H1 (cell line): ENCODE results near the gene DHX38. TPM values are rescaled to one million over a fixed set of nuclear protein-coding genes. Genes with fewer than 3 reads are reported as not detected.

Experiments used
- CTCF ChIA-PET: fragments of 300-600 bp; sonication (Branson Sonifier 250); formaldehyde crosslinking; loops from one replicate; lab custom pipeline; 2021; ENCODE audit not compliant: partially characterized antibody; lab: Charles Lee
- POLR2A ChIA-PET: fragments of 300-600 bp; sonication (Branson Sonifier 250); formaldehyde crosslinking; loops from one replicate; lab custom pipeline; 2021; ENCODE audit warnings: inconsistent platforms; ENCODE audit not compliant: partially characterized antibody; lab: Charles Lee
- DNase-seq, 2 experiments: peaks; one replicate each; pipeline versions ENCODE4 v3.0.0 to v3.0.0-alpha.2; 2010 to 2022; ENCODE audit warnings: low spot score in 2 of 2, low read depth in 1 of 2, mixed read lengths in 1 of 2
- FAIRE-seq: peaks from 2 replicates; lab custom pipeline; 2011; peaks lifted over from hg19 to GRCh38; lab: Jason Lieb, UNC
- H2AFZ ChIP-seq: 2 replicates; pipeline ENCODE4 v1.8.1; 2012; ENCODE audit warnings: low read length, inconsistent platforms
- H2AK5ac ChIP-seq: 2 replicates; pipeline ENCODE4 v1.6.1; 2013; ENCODE audit warnings: low read depth, low read length
- H2BK120ac ChIP-seq: replicated peaks from 2 replicates; pipeline ENCODE3; 2013; ENCODE audit warnings: low read depth, low read length, inconsistent platforms
- H2BK12ac ChIP-seq: 2 replicates; pipeline ENCODE4 v1.6.1; 2013; ENCODE audit warnings: low read depth, low read length
- H2BK15ac ChIP-seq: 2 replicates; pipeline ENCODE4 v1.6.1; 2013; ENCODE audit warnings: low read length
- H2BK20ac ChIP-seq: 2 replicates; pipeline ENCODE4 v1.6.1; 2013; ENCODE audit warnings: low read length
- H2BK5ac ChIP-seq: 2 replicates; pipeline ENCODE4 v1.6.1; 2013; ENCODE audit warnings: low read depth, low read length
- H3K14ac ChIP-seq: 2 replicates; pipeline ENCODE4 v1.6.1; 2013; ENCODE audit warnings: inconsistent platforms; ENCODE audit not compliant: insufficient read length
- H3K18ac ChIP-seq: 2 replicates; pipeline ENCODE4 v1.6.1; 2013; ENCODE audit warnings: low read length; ENCODE audit errors: extremely low read depth
- H3K23ac ChIP-seq: 2 replicates; pipeline ENCODE4 v1.6.1; 2013; ENCODE audit warnings: inconsistent platforms; ENCODE audit not compliant: insufficient read length
- H3K23me2 ChIP-seq: 2 replicates; pipeline ENCODE4 v1.6.1; 2013; ENCODE audit warnings: low read depth, low read length
- H3K27ac ChIP-seq: 2 replicates; pipeline ENCODE4 v1.6.1; 2011; ENCODE audit warnings: low read depth, low read length, inconsistent platforms
- H3K27me3 ChIP-seq, 4 experiments: replicated peaks in 1 of 4; 1 replicate in 1 of 4; 2 replicates in 3 of 4; pipeline versions ENCODE4 v1.6.1 to v1.8.1; 2011 to 2013; ENCODE audit warnings: low read length in 3 of 4, mild to moderate bottlenecking in 3 of 4, inconsistent platforms in 2 of 4, mixed read lengths in 2 of 4, moderate library complexity in 1 of 4; ENCODE audit not compliant: control insufficient read depth in 3 of 4, insufficient read depth in 3 of 4; ENCODE audit errors: extremely low read depth in 1 of 4
- H3K36me3 ChIP-seq, 4 experiments: 2 replicates each; pipeline versions ENCODE4 v1.6.1 to v1.8.1; 2011 to 2013; ENCODE audit warnings: mild to moderate bottlenecking in 4 of 4, low read length in 3 of 4, moderate library complexity in 2 of 4, control low read depth in 1 of 4, inconsistent platforms in 1 of 4; ENCODE audit not compliant: insufficient read depth in 4 of 4, control insufficient read depth in 2 of 4
- H3K4ac ChIP-seq: replicated peaks from 2 replicates; pipeline ENCODE3; 2013; ENCODE audit warnings: low read length, low read depth, mixed read lengths, inconsistent platforms; ENCODE audit not compliant: insufficient read length
- H3K4me1 ChIP-seq, 4 experiments: replicated peaks in 1 of 4; 1 replicate in 1 of 4; 2 replicates in 3 of 4; pipeline versions ENCODE4 v1.6.1 to v1.8.1; 2011 to 2013; ENCODE audit warnings: low read length in 3 of 4, inconsistent platforms in 2 of 4, mixed read lengths in 1 of 4; ENCODE audit not compliant: insufficient read depth in 4 of 4, control insufficient read depth in 3 of 4
- H3K4me2 ChIP-seq, 2 experiments: 2 replicates each; pipeline versions ENCODE4 v1.6.1 to v1.8.1; 2011 to 2013; ENCODE audit warnings: low read depth in 2 of 2, low read length in 2 of 2, control low read depth in 1 of 2, inconsistent platforms in 1 of 2, mild to moderate bottlenecking in 1 of 2; ENCODE audit not compliant: insufficient read depth in 1 of 2
- H3K4me3 ChIP-seq, 4 experiments: fragments of 200-600, 300-600 bp in 1 of 4; sonication (generic), shearing (Covaris generic), sonication (Bioruptor Twin) in 1 of 4; 2 replicates each; pipeline versions ENCODE4 v1.5.1 to v1.8.1; 2011 to 2016; ENCODE audit warnings: low read length in 4 of 4, low read depth in 3 of 4, control low read depth in 2 of 4, inconsistent platforms in 2 of 4, mild to moderate bottlenecking in 2 of 4, mixed read lengths in 1 of 4, moderate library complexity in 1 of 4; ENCODE audit not compliant: insufficient read depth in 2 of 4; ENCODE audit errors: extremely low read depth in 1 of 4
- H3K56ac ChIP-seq: replicated peaks from 2 replicates; pipeline ENCODE3; 2013; ENCODE audit warnings: low read depth, mild to moderate bottlenecking, mixed read lengths, low read length, inconsistent platforms; ENCODE audit not compliant: insufficient read length
- H3K79me1 ChIP-seq: 2 replicates; pipeline ENCODE4 v1.6.1; 2013; ENCODE audit warnings: low read depth, low read length, control low read depth
- H3K79me2 ChIP-seq, 2 experiments: 2 replicates each; pipeline versions ENCODE4 v1.6.1 to v1.8.1; 2012 to 2013; ENCODE audit warnings: low read length in 2 of 2, mild to moderate bottlenecking in 2 of 2, inconsistent platforms in 1 of 2; ENCODE audit not compliant: insufficient read depth in 2 of 2, control insufficient read depth in 1 of 2
- H3K9ac ChIP-seq, 4 experiments: replicated peaks in 1 of 4; 1 replicate in 1 of 4; 2 replicates in 3 of 4; pipeline versions ENCODE4 v1.6.1 to v1.8.1; 2011 to 2013; ENCODE audit warnings: low read depth in 3 of 4, low read length in 3 of 4, control low read depth in 2 of 4, mild to moderate bottlenecking in 2 of 4, moderate library complexity in 2 of 4, inconsistent platforms in 1 of 4; ENCODE audit errors: extremely low read depth in 1 of 4
- H3K9me3 ChIP-seq, 2 experiments: 2 replicates each; pipeline versions ENCODE4 v1.6.1 to v1.8.1; 2012 to 2013; ENCODE audit warnings: mild to moderate bottlenecking in 2 of 2, moderate library complexity in 2 of 2, control low read depth in 1 of 2, inconsistent platforms in 1 of 2, low read depth in 1 of 2, low read length in 1 of 2, mixed read lengths in 1 of 2; ENCODE audit not compliant: insufficient read depth in 2 of 2
- H4K20me1 ChIP-seq, 2 experiments: replicated peaks in 1 of 2; 2 replicates each; pipeline versions ENCODE3 to v1.8.1; 2011 to 2013; ENCODE audit warnings: inconsistent platforms in 2 of 2, low read length in 2 of 2, mild to moderate bottlenecking in 1 of 2; ENCODE audit not compliant: insufficient read depth in 2 of 2, control insufficient read depth in 1 of 2
- H4K5ac ChIP-seq: 2 replicates; pipeline ENCODE4 v1.6.1; 2013; ENCODE audit warnings: low read length, low read depth, mixed read lengths, inconsistent platforms; ENCODE audit not compliant: insufficient read length
- H4K8ac ChIP-seq: 2 replicates; pipeline ENCODE4 v1.8.0; 2013; ENCODE audit warnings: mild to moderate bottlenecking, moderate library complexity, low read length, inconsistent platforms; ENCODE audit not compliant: insufficient read depth; ENCODE audit errors: extremely low read depth
- H4K91ac ChIP-seq: replicated peaks from 2 replicates; pipeline ENCODE3; 2013; ENCODE audit warnings: low read length, mixed read lengths, inconsistent platforms; ENCODE audit not compliant: insufficient read length
- BACH1 ChIP-seq: IDR thresholded peaks from 2 replicates; pipeline ENCODE4 v1.6.1; 2012; ENCODE audit warnings: low read length, improper control_type of control experiment
- CREB1 ChIP-seq: IDR thresholded peaks from 2 replicates; pipeline ENCODE4 v1.6.1; 2012; ENCODE audit warnings: inconsistent platforms
- CTBP2 ChIP-seq: IDR thresholded peaks from 2 replicates; pipeline ENCODE4 v1.7.0; 2011; ENCODE audit warnings: borderline replicate concordance, mild to moderate bottlenecking, moderate library complexity, mixed read lengths, low read length; ENCODE audit not compliant: insufficient read depth, insufficient read length
- MAFK ChIP-seq: IDR thresholded peaks from 2 replicates; pipeline ENCODE4 v1.6.1; 2012; ENCODE audit warnings: low read depth, mild to moderate bottlenecking, improper control_type of control experiment, low read length
- NRF1 ChIP-seq: IDR thresholded peaks from 2 replicates; pipeline ENCODE4 v1.6.1; 2011; ENCODE audit warnings: mild to moderate bottlenecking, low read depth, low read length, improper control_type of control experiment
- POLR2AphosphoS5 ChIP-seq: IDR thresholded peaks from 2 replicates; pipeline ENCODE4 v1.6.1; 2011; ENCODE audit warnings: low read depth, low read length
- RBBP5 ChIP-seq: IDR thresholded peaks from 2 replicates; pipeline ENCODE4 v1.7.1; 2012; ENCODE audit warnings: low read depth, mild to moderate bottlenecking, inconsistent platforms, low read length, moderate library complexity, borderline replicate concordance
- RXRA ChIP-seq: IDR thresholded peaks from 2 replicates; pipeline ENCODE4 v1.6.1; 2011; ENCODE audit warnings: low read depth, mild to moderate bottlenecking, low read length, moderate library complexity; ENCODE audit not compliant: insufficient read depth
- TEAD4 ChIP-seq: IDR thresholded peaks from 2 replicates; pipeline ENCODE4 v1.6.1; 2012; ENCODE audit warnings: low read depth, low read length, inconsistent platforms, mixed read lengths
- WGBS, 2 experiments: shearing (Covaris generic) in 1 of 2; methylation state at CpG; one replicate each; pipeline versions ENCODE4 v1.1.6 to v1.1.7; 2013 to 2015; ENCODE audit warnings: low lambda C conversion rate in 2 of 2, mixed read lengths in 2 of 2, inconsistent platforms in 1 of 2, low coverage in 1 of 2, missing lambda C conversion rate in 1 of 2; ENCODE audit not compliant: insufficient replicate concordance in 2 of 2, insufficient coverage in 1 of 2, insufficient read length in 1 of 2; ENCODE audit errors: extremely low coverage in 1 of 2, missing lambda C conversion rate in 1 of 2; 5-methylcytosine and 5-hydroxymethylcytosine counted together
- polyA plus RNA-seq, 7 experiments: library from polyadenylated mRNA; depleted of rRNA in 3 of 7; stranded (reverse) in 5 of 7; unstranded in 2 of 7; fragments of >200 nt in 5 of 7; fragments of 200-250 nt in 2 of 7; gene quantifications; 1 replicate in 5 of 7; 2 replicates in 1 of 7; 4 replicates in 1 of 7; pipeline versions ENCODE4 v1.2.1 to v1.2.3, GENCODE V29; 2011 to 2013; ENCODE audit warnings: missing spikeins in 2 of 7, mixed read lengths in 2 of 7
- total RNA-seq: library from RNA; stranded (reverse); fragmentation: NEBNext Ultra II Directional; extraction: Animal tissue kit (Norgen Biotek cat#: 25700); gene quantifications from 2 replicates; pipeline ENCODE4 v1.2.1, GENCODE V29; 2021

The DHX38 gene
- total and polyA plus RNA-seq, 2 of the 8 experiments (the other 6 are each of a cell fraction or from before 2014, with no cell fraction given): 27.3 to 53.5 TPM

- peaks cover 8 to 17% of the 10 kb centered on the region in 2 experiments for H4K20me1 ChIP-seq
- no peak overlapping the region for H2BK5ac ChIP-seq
- H2BK15ac ChIP-seq: no peak overlapping the region
- CTCF ChIA-PET: interaction anchor here (1.4 to 11.4 kb wide), 3 partner anchors 17 to 80 kb away, joined by 3 to 108 read pairs (median 4); no protein-coding TSS in a partner anchor
- peaks cover 0 to 2% of the 10 kb centered on the region in 2 experiments; a peak in 1 of 4 replicates for H3K79me2 ChIP-seq
- H3K23me2 ChIP-seq: no peaks in the 10 kb centered on the region
- H4K5ac ChIP-seq: no peak overlapping the region
- no peak overlapping the region for H3K4me2 ChIP-seq
- no peak overlapping the region for H4K8ac ChIP-seq
- H3K4ac ChIP-seq: no peak overlapping the region
- no peak overlapping the region for H3K18ac ChIP-seq
- no peaks in the 10 kb centered on the region for H3K4me1 ChIP-seq
- H3K4me3 ChIP-seq: no peak overlapping the region
- no peak for FAIRE-seq
- no peak overlapping the region for H2AK5ac ChIP-seq
- H3K27me3 ChIP-seq: no peaks in the 10 kb centered on the region
- H2BK20ac ChIP-seq: no peak overlapping the region
- no peak for DNase-seq
- H3K27ac ChIP-seq: no peak overlapping the region
- H3K79me1 ChIP-seq: no peaks in the 10 kb centered on the region
- H3K9me3 ChIP-seq: no peaks in the 10 kb centered on the region
- WGBS, 2 experiments: 89% methylated on average over 10 of the region's 10 CpGs; no CpG with 5 or more reads in 1 of the 2 experiments
- no peak overlapping the region for H3K14ac ChIP-seq
- peaks cover 46 to 87% (median 74%) of the 10 kb centered on the region in 4 experiments for H3K36me3 ChIP-seq
- POLR2A ChIA-PET: no interaction called here
- H2AFZ ChIP-seq: no peak overlapping the region
- H4K91ac ChIP-seq: no peak overlapping the region
- no peak overlapping the region for H2BK12ac ChIP-seq
- no peak overlapping the region for H3K56ac ChIP-seq
- H3K9ac ChIP-seq: no peak overlapping the region
- H3K23ac ChIP-seq: no peak overlapping the region
- no peak overlapping the region for H2BK120ac ChIP-seq
- no peak for TF ChIP-seq NRF1
- TF ChIP-seq MAFK: no peak
- TF ChIP-seq POLR2AphosphoS5: no peak
- no peak for TF ChIP-seq TEAD4
- no peak for TF ChIP-seq RBBP5
- no peak for TF ChIP-seq CTBP2
- TF ChIP-seq RXRA: no peak
- TF ChIP-seq CREB1: no peak
- no peak for TF ChIP-seq BACH1
These were observed 7.5 kb downstream of the DHX38 start for GRCh38 chr16:72101195-72101594.
